GM19351 (cell line): ENCODE measurements around the gene ANKRD6.
"Not testable (repeated sequence)": the region's sequence is repeated elsewhere in the genome, so short reads cannot be mapped to it uniquely, and the experiment has no call there.

ENCODE experiments used
- ATAC-seq: cut with Tn5 transposase; IDR thresholded peaks from one replicate; pipeline ENCODE4 v1.9.1; 2021; ENCODE audit warnings: mild to moderate bottlenecking, moderate library complexity; ENCODE audit not compliant: unreplicated experiment

The ANKRD6 gene

DNA sequence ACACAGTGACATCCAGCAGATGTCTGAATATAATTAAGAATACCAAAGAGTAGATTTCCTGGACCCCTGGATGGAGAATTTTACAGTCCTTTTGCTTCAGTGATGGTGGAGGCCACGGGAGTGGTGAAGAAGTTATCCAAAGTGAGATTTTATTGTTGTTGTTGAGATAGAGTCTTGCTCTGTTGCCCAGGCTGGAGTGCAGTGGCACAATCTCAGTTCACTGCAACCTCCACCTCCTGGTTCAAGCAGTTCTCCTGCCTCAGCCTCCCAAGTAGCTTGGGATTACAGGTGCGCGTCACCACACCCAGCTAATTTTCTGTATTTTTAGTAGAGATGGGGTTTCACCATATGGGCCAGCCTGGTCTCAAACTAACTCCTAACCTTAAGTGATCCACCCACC is 208.6 kb downstream of the ANKRD6 start:
- not testable (repeated sequence) for ATAC-seq

DNA sequence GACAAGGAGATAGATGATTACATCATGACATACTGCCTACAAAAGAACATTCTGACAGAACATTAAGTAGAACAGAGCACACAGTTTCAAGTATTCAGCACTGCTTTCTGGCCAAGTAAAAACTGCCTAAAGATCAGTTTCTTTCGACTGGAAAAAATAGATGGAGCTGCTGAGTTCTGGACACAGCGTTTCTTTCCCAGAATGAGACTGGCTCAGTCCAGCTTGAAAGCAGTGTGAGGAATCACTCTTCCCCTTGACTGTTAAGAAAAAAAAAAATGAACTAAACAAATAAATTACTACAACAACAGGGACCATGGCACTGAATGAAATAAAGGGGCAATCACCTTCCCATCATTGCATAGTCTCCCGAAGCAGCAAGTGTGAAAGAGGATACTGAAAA is 210.0 kb downstream of the ANKRD6 start:
- ATAC-seq, result no peak

DNA sequence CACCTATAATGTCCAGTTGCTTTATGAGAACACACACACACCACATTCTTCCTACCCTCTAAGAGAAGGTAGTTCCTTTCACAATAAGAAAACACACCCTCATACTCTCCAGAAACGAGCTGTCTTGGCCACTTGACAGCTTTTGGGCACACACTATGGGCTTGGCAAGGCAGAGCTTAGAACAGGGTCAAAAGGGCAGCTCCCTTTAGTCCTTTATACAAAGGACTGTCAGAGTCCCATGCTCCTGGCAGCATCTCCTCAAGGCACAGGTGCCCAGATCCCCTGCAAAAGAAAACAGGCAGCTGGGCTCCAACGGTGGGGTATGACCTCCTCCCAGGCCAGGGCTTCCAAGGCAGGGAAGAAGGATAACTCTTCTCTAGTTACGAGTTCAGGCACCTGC is 210.5 kb downstream of the ANKRD6 start:
- no peak for ATAC-seq

DNA sequence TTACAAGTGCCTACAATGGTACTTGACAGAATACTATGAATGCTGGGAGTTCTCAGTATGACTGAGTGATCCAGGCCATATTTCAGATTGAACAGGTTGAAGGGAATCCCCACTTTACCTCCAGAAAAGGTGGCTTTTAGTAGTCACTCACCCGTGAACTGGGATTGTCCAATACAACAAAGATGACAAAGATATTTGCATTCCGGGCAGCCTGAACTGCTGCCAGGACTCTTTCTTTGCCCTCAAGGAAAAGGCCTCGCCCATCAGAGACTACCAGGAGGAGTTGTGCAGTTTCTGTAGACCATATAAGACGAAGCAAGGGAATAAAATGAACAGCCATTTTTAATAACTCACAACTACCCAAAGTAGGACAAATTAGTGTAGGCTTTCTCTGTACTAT is 211.9 kb downstream of the ANKRD6 start:
- no peak for ATAC-seq

DNA sequence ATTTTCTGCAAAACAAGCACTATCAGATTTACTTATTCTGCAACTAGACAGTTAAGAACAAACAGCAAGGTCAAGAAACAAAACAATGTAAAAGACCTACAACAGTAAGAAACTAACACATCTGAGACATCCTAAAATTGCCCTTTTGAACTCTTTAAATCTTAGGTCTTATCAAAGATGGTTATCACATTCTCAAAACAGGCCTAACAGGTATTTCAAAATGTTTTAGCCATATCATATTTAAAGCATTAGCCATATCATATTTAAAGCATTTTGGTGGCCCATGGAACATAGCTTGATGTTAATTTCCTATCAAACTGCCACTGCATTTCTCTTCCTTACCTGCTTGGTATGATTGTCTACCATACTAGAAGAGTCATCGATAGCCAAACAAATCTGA is 216.7 kb downstream of the ANKRD6 start:
- no peak for ATAC-seq

DNA sequence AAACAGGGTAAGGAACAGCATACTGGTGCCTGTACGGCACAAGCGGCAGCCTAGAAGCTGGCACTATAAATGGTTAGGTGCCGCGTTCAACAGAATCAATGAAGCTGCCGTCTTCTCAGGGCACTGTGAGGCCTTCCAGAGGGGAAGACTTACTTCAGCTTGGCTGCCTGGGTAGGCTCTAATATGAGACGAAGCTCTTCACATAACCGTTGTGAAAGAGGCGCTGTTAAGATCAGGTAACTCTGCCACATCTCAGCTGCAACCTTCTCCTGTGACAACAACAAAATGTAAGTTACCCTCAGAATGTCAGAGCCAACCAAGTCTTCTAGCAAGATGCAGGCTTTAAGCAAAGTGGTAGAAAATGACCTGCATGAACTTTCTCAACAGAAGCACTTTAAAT is 217.6 kb downstream of the ANKRD6 start:
- no peak for ATAC-seq

DNA sequence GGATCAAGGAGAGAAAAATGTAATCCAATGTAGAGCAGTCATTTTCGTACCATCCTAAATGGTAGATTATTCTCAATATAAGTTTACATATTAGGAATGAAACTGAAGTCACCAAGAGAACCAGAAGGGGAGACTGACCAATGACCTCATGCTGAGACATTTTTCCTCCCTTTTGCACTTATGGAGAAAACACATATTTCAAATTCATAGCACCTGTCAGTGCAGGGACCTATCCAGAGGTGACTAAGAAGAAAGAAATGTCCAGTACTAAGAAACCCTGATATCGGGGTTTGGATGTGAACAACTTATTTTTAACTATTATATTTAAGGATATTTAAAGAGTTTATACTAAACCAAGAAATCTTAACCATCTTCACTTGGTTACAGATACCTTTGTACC is 222.2 kb downstream of the ANKRD6 start:
- ATAC-seq, result no peak

DNA sequence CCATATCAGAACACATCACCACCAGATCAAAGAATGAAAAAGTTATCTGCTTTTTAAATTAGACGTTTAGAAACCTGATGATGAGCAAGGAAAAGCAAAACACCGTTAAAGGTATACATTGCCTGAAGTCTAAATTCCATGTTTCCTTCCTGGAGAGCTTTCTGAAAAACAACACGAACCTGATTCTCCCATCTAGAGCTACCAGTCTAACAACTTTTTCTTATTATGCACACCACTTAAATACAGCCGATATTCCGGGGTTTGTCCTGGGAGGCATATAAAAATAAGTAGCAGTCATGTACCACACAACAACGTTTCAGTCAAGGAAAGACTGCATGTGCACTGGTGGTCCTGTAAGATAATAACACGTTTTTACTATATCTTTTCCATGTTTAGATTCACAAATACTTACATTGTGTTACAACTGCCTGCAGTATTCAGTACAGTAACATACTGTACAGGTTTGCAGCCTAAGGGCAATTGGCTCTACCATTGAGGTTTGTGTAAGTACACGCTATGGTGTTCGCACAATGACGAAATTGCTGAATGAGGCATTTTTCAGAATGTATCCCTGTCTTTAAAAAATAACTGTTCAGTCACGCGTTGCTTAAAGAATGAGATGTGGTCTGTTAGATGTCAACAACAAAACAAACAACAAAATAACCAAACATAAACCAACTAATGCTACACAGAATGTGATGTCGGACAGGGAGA is 224.7 kb downstream of the ANKRD6 start:
- no peak for ATAC-seq

DNA sequence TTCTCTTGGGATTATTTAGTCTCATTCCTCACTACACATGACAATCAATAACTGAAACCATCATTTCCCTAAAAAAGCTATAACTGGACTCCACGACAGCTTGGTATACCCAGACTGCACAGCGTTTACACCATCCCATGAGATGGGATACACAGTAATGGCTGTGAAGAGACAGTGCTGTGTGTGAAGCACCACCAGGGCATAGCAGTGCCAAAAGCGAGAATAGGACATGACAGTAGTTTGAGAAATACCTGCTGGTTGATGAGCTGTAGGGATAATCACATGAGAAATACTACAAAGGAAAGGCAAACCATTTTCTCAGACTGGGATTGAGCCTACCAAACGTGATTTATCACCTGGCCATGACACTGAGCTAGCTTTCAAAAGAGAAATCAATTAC is 228.0 kb downstream of the ANKRD6 start:
- ATAC-seq, result no peak

DNA sequence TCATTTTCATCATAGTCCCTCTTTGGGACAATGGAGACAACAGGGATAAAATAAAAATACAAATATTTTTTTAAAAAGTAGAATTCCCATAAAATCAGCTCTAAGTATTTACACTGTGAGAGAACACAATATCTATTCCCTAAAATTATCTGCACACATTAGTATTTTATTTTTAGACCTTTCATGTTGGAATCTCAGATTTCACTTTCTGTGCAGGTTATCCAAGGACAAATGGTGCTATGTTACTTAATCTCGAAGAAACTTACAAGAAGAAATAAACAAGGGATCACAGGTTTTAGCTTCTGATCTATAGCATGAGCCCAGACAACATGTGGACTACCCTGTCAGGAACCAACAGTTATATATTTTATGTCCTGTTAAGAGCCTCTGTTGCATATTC is 228.6 kb downstream of the ANKRD6 start:
- ATAC-seq, result no peak

DNA sequence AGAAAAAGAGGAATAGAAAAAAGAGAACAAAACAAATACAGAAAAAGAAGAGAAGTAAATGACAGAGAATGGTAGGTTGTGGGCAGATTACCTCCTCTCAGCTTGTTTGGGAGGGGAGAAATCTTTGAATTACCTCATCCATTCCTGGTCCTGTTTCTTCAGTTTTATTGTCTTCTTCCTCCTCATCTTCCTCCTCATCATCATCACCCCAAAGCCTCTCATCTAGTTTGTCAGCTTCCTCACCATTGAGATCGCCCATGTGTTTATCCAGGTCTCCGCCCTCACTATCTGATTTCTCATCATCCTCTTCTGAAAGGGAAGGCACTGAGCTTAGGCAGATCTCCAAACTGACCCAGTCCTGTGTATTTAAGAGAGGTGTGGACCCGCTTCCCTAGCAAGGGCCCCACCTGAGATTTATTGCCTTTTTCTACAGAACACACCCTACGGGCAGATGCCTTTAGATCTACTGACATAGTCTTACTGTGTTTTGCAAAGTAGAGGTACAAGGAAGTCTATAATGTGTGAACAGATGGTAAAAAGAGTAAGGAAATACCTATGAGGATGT is 229.8 kb downstream of the ANKRD6 start:
- ATAC-seq, result no peak

DNA sequence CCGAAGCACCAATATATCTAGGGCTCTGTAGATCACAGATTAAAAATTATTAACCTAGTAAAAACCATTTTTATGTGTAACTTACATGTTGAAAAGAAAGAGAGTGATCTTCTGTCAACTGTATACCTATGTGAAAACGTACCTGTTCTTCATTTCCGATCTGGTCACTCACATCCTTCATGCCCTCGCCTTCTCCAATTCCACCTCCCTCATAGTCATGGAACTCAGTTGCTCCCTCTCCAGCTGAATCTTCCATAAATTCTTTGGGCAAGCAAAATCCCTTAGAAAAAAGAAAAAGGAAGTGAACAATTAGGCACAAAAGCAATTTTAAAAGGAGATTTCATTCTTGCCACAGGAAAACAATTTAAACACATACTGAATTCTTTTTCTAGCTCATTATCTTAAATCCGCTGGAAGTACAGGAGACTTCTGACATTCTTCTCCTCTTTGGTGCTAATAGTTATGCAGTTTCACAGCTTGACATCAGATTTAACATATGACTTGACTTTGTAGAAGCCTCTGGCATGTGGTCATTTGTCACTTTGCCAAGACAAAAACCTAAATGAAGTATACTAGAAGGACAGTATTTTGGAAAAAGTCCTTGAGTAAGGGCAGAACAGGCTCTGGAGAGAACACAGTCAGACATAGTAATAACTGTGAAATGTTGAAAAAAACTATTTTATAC is 235.1 kb downstream of the ANKRD6 start:
- no peak for ATAC-seq

DNA sequence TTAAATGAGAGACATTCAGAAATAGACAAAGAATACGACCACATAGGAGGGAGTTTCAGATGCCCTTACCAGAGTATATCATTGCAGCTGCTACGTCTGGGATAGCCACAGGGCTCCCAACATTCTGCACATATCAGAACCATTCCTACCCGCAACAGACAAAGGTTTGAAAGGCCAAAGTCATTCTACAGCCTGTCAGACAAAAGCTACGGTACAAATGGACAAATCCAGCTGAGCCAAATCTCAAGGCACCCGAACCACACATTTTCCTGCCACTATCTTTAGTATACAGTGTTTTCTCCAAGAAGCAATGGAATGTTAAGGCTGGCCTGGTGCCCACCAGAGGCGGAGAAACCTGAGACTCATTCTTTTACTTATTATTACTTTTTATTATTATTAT is 236.1 kb downstream of the ANKRD6 start:
- ATAC-seq, result no peak

DNA sequence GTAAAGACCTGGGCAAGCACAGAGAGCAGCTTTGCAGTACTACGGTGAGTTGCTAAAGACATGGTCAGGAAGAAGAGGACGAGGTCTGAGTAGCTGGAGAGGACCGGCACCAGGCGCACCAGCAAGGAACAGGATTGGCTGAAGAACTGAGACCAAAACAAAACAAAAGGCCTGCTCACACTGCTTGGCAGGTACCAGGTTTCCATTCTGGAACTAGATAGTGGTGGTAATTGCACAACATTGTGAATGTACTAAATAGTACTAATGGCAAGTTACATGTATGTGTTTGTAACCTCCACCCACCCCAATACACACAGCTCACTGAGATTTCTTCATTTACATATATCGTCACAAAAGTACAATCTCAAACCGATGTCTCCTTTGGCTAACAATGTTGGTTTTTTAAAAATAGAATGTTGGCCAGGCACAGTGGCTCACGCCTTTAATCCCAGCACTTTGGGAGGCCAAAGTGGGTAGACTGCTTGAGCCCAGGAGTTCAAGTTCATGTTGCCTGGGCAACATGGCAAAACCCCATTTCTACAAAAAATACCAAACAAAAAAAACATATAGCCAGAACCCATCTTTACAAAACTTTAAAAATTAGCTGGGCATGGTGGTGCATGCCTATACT is 238.1 kb downstream of the ANKRD6 start:
- ATAC-seq, result no peak

DNA sequence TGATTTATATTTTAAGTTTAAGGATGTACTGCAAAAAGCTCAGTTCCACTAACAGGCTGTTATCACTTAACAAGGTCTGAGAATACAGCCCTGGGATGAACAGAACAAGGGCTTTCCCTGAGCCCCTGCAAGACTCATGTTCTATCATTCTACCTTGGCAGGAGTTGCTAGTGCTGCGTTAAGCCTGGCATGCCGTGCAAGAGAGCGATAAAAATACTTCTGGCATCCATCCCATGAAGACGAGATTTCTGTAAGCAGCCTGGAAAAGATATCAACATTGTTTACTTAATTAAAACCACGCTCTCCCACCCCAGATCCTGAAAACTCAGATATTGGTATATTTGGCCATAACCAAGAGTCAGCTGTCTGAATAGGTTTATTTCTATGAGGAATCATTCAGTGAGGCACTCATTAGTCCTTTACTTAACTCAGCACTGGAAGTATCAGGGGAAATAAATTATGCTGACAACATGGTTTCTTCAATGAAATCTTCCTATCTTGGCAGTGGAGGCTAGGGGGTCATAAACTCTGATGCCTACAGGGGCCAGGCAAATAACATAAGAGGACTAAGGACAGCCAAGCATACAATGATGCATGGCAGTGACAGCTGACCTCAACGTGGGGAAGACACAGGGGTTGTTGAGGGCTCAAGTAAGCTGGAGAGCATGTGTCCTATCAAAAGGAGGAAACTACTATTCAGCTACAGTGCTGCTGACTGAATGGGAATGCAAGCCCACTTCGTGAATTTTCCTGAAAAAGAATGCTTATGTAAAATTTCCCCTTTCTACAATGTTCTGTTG is 243.2 kb downstream of the ANKRD6 start:
- no peak for ATAC-seq

DNA sequence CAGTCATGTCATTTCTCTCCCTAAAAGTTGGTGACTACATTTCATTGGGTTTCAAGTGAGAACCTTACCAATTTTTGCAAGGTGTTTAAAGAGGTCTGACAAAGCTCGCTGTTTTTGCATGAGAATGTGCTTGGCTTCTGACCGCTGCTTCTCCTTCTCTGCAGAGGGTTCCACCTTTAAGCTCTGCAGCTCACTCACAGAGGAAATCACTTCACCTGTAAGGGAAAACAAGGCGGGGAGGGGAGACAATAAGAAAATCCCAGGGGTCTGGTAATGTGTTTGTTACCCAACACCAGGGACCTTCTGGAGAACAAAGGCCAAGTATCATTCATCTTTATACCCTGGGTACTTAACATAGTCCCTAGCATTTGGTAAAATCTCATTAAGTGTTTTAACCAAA is 245.6 kb downstream of the ANKRD6 start:
- no peak for ATAC-seq

DNA sequence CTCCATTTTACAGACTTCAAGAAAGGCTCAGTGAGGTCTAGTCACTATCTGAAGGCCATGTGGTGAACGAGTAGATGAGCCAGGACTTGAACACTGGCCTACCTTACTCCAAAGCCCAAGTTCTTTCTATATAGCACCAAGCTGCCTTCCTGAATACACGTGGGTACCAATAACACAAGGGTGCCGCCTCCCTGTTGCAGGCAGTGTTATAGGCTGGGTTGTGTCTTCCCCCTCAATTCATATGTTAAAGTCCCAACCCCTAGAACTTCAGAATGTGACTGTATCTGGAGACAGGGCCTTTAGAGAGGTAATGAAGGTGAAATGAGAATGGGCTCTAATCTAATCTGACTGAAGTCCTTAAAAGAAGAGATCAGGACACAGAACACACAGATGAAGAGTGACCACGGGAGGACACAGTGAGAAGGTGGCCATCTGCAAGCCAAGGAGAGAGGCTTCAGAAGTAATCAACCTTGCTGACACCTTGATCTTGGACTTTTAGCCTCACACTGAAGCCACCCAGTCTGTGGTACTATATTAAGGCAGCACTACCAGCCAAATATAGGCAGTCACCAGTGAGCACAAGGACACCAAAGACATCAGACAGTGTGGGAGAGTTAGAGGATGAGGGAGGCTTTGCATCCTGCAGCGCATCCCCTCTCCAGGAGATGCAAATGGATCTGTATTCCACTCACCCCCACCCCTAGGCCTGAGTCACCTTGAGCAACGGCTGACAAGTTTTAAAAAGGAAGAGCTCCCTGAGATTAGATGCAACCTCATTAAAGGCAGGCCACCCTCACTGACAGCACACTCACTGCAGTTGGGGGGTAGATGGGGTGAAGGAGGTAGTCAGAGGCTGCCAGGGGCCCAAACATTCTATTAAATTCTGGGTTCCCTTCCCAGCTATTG is 246.5 kb downstream of the ANKRD6 start:
- no peak for ATAC-seq

DNA sequence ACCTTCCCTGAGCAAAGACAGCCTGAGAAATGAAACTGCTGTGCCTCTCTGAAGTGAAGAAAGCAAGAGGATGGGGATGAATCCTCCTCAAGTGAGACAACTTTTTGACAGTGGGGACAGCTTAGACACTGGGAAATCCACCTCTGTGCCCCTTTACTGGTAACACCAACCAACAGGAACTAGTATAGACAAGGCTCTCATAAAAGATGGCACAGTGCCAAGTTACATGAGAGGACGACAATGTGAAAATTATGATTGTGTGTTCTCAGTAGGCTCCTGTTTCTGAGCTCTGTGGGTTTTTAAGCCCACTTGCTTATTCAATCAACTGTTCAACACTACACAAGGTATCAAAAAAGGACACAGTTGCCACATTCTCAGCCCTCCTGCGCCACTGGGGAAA is 247.2 kb downstream of the ANKRD6 start:
- no peak for ATAC-seq

DNA sequence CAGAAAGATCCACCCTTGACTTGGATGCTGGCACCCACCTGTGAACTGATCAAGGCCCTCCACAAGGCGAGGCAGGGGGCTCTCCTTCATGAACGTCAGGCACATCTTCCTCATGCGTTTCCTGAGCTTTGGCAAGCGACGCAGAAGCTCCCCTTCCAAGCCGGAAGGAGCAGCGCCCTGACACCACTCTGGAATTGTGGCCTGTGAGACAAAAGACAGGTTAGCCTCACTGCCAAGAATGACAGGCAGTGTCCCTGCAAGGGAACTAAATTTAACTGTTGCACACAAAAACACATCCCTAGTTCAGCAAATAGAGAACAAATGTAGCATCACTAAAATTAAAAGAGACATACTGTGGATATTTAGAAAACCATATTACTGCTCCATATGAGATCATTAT is 247.6 kb downstream of the ANKRD6 start:
- ATAC-seq, result no peak

DNA sequence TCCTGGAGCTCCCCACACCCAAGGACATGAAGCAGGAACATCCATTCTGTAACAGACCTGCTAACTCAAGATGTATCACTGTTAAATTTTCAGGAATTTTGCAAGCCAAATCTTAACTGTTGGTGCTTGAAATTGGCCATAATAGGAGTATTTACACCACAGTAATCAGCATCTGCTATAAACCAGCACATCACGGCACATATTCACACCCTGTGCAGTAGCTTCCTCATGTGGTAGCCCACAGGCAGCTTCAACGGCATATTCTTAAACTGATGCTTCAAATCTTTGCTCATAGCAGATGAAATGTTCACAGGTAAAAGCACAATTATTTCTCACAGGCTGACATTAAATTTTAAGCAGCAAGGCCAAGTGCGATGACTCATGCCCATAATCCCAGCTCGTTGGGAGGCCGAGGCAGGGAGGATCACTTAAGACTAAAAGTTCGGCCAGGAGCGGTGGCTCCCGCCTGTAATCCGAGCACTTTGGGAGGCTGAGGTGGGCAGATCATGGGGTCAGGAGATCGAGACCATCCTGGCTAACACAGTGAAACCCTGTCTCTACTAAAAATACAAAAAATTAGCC is 249.1 kb downstream of the ANKRD6 start:
- ATAC-seq, result no peak
